ENCODE results near the gene MRC1.

MRC1 gene

GRCh38 chr10:17782921-17783665, 26.1 kb upstream of the MRC1 start:
- TF ChIP-seq TAF1 (IDR thresholded peaks at IDR 0.05; ENCODE audit: borderline replicate concordance, insufficient read depth, low read length) (no peak), FOXP2 (optimal IDR thresholded peaks at IDR 0.05; ENCODE audit: borderline replicate concordance, extremely low read depth, extremely low read length, insufficient read depth) (no peak), POLR2AphosphoS5 (IDR thresholded peaks at IDR 0.05; ENCODE audit: low read depth, low read length) (no peak), SIN3A (IDR thresholded peaks at IDR 0.05; ENCODE audit: borderline replicate concordance, insufficient read depth, low read length) (no peak)
- TF ChIP-seq, protein P1, sequence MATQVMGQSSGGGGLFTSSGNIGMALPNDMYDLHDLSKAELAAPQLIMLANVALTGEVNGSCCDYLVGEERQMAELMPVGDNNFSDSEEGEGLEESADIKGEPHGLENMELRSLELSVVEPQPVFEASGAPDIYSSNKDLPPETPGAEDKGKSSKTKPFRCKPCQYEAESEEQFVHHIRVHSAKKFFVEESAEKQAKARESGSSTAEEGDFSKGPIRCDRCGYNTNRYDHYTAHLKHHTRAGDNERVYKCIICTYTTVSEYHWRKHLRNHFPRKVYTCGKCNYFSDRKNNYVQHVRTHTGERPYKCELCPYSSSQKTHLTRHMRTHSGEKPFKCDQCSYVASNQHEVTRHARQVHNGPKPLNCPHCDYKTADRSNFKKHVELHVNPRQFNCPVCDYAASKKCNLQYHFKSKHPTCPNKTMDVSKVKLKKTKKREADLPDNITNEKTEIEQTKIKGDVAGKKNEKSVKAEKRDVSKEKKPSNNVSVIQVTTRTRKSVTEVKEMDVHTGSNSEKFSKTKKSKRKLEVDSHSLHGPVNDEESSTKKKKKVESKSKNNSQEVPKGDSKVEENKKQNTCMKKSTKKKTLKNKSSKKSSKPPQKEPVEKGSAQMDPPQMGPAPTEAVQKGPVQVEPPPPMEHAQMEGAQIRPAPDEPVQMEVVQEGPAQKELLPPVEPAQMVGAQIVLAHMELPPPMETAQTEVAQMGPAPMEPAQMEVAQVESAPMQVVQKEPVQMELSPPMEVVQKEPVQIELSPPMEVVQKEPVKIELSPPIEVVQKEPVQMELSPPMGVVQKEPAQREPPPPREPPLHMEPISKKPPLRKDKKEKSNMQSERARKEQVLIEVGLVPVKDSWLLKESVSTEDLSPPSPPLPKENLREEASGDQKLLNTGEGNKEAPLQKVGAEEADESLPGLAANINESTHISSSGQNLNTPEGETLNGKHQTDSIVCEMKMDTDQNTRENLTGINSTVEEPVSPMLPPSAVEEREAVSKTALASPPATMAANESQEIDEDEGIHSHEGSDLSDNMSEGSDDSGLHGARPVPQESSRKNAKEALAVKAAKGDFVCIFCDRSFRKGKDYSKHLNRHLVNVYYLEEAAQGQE (IDR thresholded peaks at IDR 0.05; ENCODE audit: insufficient read depth in 1 of 2, low read depth in 2 of 2, low read length in 2 of 2) = no peak

GRCh38 chr10:17783751-17784150, 25.4 kb upstream of the MRC1 start:
- no peak for TF ChIP-seq SIN3A (IDR thresholded peaks at IDR 0.05; ENCODE audit: borderline replicate concordance, insufficient read depth, low read length)
- TF ChIP-seq FOXP2 (optimal IDR thresholded peaks at IDR 0.05; ENCODE audit: borderline replicate concordance, extremely low read depth, extremely low read length, insufficient read depth) = no peak
- TF ChIP-seq TAF1 (IDR thresholded peaks at IDR 0.05; ENCODE audit: borderline replicate concordance, insufficient read depth, low read length) = no peak
- TF ChIP-seq, protein P1 (IDR thresholded peaks at IDR 0.05; ENCODE audit: insufficient read depth in 1 of 2, low read depth in 2 of 2, low read length in 2 of 2) = no peak
- TF ChIP-seq POLR2AphosphoS5 (IDR thresholded peaks at IDR 0.05; ENCODE audit: low read depth, low read length) = no peak

- TF ChIP-seq SIN3A (IDR thresholded peaks at IDR 0.05; ENCODE audit: borderline replicate concordance, insufficient read depth, low read length) = no peak
- TF ChIP-seq FOXP2 (optimal IDR thresholded peaks at IDR 0.05; ENCODE audit: borderline replicate concordance, extremely low read depth, extremely low read length, insufficient read depth) = no peak
- TF ChIP-seq POLR2AphosphoS5 (IDR thresholded peaks at IDR 0.05; ENCODE audit: low read depth, low read length) = no peak
Observed at GRCh38 chr10:17784688-17785087, 24.5 kb upstream of the MRC1 start.

GRCh38 chr10:17785276-17785930, 23.7 kb upstream of the MRC1 start:
- TF ChIP-seq, protein P1 (IDR thresholded peaks at IDR 0.05; ENCODE audit: insufficient read depth in 1 of 2, low read depth in 2 of 2, low read length in 2 of 2) = no peak

DNA sequence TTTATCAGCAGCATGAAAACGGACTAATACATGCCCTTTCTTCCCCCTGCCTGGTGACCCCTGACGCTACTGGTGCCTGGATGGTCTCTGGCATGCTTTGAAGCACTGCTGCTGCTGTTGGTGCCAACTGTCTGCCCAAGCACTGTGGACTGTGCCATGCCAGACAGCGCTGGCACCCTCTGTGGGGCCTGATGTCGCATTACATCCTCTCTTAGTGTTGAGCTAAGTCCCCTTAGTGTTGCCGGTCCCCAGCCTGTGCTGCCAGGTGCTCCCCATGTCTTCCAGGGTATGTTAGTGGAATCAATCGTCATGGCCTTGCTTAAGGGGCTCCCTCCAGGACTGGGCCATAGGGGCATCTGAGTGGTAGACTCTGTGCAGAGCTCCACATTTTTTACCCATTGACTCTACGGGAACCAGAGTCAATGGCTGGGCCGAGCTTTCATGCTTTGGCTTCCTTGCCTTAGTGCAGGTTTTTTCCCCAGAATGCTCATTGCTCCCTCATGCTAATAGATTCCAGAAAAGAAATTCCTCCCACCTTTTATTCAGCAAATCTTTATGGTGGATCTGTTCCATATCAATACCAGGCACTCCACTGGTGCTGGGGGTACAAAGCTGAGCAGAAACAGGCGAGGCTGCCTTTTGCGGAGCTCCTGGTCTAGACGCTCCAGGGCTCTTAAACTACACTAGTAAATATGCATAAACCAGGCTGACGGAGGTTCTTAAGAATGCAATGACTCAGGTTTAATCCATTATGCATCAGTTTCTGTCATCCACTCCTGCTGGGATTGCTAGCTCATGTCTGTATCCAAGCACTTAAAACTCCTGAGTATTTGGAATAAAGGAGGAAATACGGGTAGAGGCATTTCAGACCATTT, 21.8 kb upstream of the MRC1 start:
- TF ChIP-seq FOXP2 (optimal IDR thresholded peaks at IDR 0.05; ENCODE audit: borderline replicate concordance, extremely low read depth, extremely low read length, insufficient read depth) = no peak

DNA sequence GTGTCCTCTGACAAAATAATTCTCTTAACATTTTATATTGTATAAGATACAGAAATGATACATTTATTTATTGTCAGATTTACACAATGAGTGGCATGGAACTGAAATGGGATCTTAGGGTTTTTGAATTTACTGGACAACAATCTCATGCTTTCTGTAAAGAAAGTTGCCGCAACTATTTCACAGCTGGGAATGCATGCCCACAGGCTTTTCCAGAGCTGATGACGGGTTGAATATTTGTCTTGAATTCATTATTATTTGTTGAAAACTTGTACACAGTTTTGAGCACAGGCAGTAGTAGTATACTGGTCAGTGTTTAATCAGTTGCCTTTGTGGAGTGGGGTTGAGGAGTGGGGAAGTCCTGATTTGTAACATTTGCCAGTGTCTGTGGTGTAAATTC, 20.5 kb upstream of the MRC1 start:
- TF ChIP-seq FOXP2 (optimal IDR thresholded peaks at IDR 0.05; ENCODE audit: borderline replicate concordance, extremely low read depth, extremely low read length, insufficient read depth) (no peak), POLR2AphosphoS5 (IDR thresholded peaks at IDR 0.05; ENCODE audit: low read depth, low read length) (no peak), TAF1 (IDR thresholded peaks at IDR 0.05; ENCODE audit: borderline replicate concordance, insufficient read depth, low read length) (no peak), SIN3A (IDR thresholded peaks at IDR 0.05; ENCODE audit: borderline replicate concordance, insufficient read depth, low read length) (no peak)
- TF ChIP-seq, protein P1 (IDR thresholded peaks at IDR 0.05; ENCODE audit: insufficient read depth in 1 of 2, low read depth in 2 of 2, low read length in 2 of 2) = no peak
